Fibroblast of lung (primary cell): Measurements from ENCODE around the gene S100A11.

Experiments used
- CTCF ChIP-seq, 2 donors: IDR thresholded peaks in 1 of 2; conservative IDR thresholded peaks in 1 of 2; 1 replicate in 1 of 2; 2 replicates in 1 of 2; pipeline ENCODE4 v1.5.1; 2011 to 2012; ENCODE audit warnings: low read length in 2 of 2, control low read depth in 1 of 2, inconsistent platforms in 1 of 2, low read depth in 1 of 2, mild to moderate bottlenecking in 1 of 2
- EZH2 ChIP-seq: IDR thresholded peaks from 2 replicates; pipeline ENCODE4 v1.5.1; 2012; ENCODE audit warnings: low read length, control low read depth, mild to moderate bottlenecking; ENCODE audit errors: missing control alignments

- TF ChIP-seq EZH2 (no peak), CTCF (conservative IDR thresholded peaks at IDR 0.05 in 1 of 2, IDR thresholded peaks at IDR 0.05 in 1 of 2; ENCODE audit: low read depth in 1 of 2, low read length in 2 of 2) (peak; percentile 21 to 46)
Measured at GRCh38 chr1:152018537-152018936, 18.3 kb downstream of the S100A11 start.
